GM12873 (cell line): ENCODE results near the gene IQSEC1.

Source experiments
- TF ChIP-seq, protein P1 (sequence below): IDR thresholded peaks from 2 replicates; pipeline ENCODE4 v1.5.1; 2012; ENCODE audit warnings: low read depth, mild to moderate bottlenecking, moderate library complexity, low read length, control low read depth; ENCODE audit not compliant: insufficient read depth; ENCODE audit errors: missing control alignments

The IQSEC1 gene

DNA sequence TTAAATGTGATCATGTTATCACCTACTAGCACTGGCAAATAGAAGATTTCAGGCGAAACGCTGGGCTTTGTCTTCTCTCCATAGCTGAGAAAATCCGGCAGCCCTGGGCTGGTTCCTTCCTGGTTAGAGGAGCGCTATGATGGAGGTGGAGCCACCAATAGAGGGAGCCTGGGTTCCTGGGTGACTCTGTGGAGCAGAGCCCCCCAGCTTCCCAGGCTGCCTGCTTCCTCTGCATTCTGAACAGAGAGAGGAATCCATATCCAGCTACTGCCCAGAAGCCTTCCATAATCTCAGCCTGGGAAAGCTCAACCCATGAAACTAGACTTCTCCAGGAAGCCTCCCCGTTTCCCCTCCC, 32.6 kb upstream of the IQSEC1 start:
- TF ChIP-seq, protein P1, sequence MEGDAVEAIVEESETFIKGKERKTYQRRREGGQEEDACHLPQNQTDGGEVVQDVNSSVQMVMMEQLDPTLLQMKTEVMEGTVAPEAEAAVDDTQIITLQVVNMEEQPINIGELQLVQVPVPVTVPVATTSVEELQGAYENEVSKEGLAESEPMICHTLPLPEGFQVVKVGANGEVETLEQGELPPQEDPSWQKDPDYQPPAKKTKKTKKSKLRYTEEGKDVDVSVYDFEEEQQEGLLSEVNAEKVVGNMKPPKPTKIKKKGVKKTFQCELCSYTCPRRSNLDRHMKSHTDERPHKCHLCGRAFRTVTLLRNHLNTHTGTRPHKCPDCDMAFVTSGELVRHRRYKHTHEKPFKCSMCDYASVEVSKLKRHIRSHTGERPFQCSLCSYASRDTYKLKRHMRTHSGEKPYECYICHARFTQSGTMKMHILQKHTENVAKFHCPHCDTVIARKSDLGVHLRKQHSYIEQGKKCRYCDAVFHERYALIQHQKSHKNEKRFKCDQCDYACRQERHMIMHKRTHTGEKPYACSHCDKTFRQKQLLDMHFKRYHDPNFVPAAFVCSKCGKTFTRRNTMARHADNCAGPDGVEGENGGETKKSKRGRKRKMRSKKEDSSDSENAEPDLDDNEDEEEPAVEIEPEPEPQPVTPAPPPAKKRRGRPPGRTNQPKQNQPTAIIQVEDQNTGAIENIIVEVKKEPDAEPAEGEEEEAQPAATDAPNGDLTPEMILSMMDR, result no peak

DNA sequence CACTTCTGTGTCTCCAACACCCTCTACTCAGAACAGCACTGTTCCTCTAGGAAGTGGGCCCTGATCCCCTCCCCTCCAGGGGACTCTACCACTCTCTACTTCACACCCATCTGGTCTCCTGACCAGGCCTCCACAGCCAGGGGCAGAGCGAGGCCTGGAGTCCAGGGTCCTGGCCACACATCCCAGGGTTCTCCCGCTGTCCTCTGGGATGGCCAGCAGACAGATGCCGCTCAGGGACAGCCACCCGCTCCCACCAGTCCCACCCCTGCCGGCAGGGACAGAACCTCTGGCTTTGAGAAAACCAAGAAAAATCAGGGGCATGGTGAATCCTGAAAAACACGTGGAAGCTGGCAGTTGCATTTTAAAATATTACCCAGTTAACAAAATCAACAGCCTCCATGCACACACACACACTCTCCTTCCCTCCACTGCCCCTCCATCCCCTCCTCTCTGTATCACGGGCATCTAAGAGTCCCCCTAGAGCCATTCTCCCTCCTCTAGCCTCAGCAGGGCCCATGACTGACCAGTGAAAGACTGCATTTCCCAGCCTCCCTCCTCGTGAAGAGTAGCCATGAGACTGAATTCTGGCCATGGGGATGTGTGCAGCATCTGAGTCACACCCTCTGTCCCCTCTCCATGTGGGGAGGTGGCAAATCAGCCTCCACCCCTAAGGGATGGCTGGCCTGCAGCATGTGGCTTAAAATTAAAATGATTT, 32.1 kb upstream of the IQSEC1 start:
- TF ChIP-seq, protein P1, result no peak

DNA sequence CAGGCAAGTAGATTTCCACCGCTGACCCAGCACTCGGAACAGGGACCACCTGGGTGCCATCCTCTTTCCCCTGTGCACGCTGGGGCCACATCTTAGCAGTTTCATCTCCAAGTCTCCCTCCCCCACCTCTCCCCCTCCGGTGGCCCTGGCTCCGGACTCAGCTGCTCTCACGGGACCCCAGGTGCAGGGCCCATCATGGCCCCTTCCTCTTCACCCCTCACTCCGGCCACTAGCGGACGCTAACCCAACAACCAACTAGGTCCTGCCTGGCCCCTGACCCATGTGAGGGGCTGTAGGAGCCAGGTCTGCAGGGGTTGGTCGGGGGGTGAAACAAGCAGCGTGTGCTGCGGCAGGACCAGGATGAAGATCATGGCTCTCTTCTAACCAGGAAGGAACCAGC, 31.3 kb upstream of the IQSEC1 start:
- TF ChIP-seq, protein P1, result no peak

DNA sequence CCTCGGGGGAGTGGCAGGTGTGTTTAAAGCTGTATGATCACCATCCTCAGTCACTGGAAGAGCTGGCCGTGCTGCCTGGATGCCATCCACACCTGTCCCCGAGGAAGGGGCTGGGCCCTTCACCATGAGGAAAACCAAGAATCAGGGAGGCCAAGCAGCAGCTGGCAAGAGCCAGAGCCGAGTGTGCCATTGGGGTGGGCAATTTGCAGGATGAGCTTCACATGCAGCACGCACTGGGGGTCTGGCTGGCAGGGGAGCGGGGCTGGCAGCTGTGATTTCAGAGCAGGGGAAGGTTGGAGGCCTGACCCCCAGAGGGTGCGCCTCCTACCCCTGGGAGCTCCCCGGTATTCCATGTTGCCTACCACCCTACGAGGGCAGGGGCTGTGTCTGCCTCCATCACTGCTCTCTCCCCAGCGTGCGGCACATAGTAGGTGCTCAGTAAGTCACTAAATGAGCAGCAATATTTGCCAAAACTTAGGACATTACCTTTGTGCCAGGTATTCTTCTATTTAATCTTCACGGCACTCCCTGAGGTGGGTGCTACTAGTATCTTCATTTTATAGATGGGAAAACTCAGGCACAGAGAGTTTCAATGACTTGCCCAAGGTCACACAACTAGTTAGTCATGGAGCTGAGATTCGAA, 30.3 kb upstream of the IQSEC1 start:
- TF ChIP-seq, protein P1, result no peak

DNA sequence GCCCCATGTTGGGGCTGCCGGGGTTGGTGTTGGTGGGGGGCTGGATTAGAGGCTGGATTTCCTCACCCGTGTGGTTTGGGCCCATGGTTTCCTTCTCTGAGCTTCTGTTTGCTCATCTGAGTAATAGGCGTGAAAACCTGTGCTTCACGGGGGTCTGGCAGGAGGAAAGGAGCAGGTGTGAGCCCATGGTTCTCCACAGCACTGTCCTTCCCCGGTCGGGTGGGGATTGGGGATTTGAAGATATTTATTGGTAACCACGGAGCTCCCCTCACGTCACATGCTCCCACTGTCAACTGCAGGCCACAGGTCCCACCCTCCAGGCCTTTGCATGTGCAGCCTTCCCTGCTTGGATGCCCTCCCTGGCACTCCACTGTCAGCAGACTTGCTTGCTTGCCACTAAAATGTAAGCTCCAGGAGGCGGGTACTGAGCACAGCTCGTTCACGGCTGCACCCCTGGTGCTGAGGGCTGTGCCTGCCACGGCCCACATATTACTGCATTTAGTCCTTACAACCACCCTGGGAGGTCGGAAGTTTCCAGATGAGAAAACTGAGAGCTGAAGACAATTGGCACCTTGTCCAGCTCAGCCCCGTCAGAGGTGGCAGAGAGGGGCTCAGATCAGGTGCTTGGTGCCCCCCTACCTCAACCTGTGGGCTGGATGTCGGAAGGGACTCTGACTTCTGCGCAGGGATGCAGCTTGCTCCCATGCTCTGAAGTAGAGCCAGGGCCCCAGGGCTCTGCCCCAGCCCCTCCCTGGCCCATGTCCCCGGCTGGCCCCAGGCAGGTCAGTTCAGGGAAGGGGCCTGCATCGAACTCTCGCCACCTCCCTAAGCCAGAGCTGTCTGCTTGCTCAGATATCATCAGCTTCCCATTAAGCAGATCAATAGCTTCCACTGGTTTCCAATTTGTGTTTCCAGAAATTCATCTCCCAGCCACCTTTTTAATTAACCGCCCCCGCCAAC, 29.4 kb upstream of the IQSEC1 start:
- TF ChIP-seq, protein P1, result no peak

DNA sequence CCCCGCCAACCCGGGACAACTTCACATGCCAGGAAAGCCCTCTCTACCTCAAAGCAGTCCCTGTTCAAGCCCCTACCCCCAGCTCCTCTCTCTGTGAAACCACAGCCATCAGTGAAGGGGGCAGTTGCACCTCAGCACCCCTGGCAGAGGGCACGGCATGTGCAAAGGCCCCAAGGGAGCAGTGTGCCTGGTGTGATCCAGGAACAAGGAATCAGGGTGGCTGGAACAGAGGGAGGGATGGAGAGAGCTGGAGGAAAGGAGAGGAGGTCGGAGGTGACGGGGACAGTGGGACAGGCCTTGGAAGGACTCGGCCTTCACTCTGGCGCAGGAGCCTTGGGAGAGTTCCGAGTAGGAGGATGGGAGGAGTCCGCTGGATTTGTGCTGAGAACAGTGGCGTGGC, 26.5 kb upstream of the IQSEC1 start:
- TF ChIP-seq, protein P1, result no peak
